Osteocyte (in vitro differentiated cells): ENCODE measurements around the gene MYO3A. TPM values are rescaled to one million over a fixed set of nuclear protein-coding genes. Genes with fewer than 3 reads are reported as not detected.

Experiments
- DNase-seq: peaks from one replicate; pipeline ENCODE4 v3.0.0; 2021; ENCODE audit warnings: mixed read lengths; ENCODE audit not compliant: unreplicated experiment; ENCODE audit errors: extremely low spot score
- H3K27ac Mint-ChIP-seq: one replicate; pipeline ENCODE4 v1.8.0; 2021; ENCODE audit warnings: mild to moderate bottlenecking, mixed read lengths; ENCODE audit not compliant: unreplicated experiment
- H3K27me3 Mint-ChIP-seq: one replicate; pipeline ENCODE4 v1.8.0; 2021; ENCODE audit warnings: mixed read lengths; ENCODE audit not compliant: unreplicated experiment
- H3K36me3 Mint-ChIP-seq: one replicate; pipeline ENCODE4 v1.8.0; 2021; ENCODE audit warnings: mixed read lengths; ENCODE audit not compliant: unreplicated experiment
- H3K4me1 Mint-ChIP-seq: one replicate; pipeline ENCODE4 v1.8.0; 2021; ENCODE audit warnings: mixed read lengths; ENCODE audit not compliant: unreplicated experiment
- H3K4me3 Mint-ChIP-seq: one replicate; pipeline ENCODE4 v1.8.0; 2021; ENCODE audit warnings: mild to moderate bottlenecking, moderate library complexity, mixed read lengths; ENCODE audit not compliant: unreplicated experiment
- H3K9me3 Mint-ChIP-seq: one replicate; pipeline ENCODE4 v1.8.0; 2021; ENCODE audit warnings: mixed read lengths; ENCODE audit not compliant: unreplicated experiment
- CTCF ChIP-seq: fragments of 200-600 bp; sonication (generic); IDR thresholded peaks from 2 replicates; pipeline ENCODE4 v1.5.0; 2021; ENCODE audit warnings: antibody characterized with exemption, mild to moderate bottlenecking, moderate library complexity
- total RNA-seq: library from RNA; stranded (reverse); gene quantifications from 2 replicates; pipeline ENCODE4 v1.2.1, GENCODE V29; 2021

MYO3A gene
- total RNA-seq, 1 donor from 2014 or later: not detected

- no peak for TF ChIP-seq CTCF
- H3K27ac Mint-ChIP-seq: no peak overlapping the region
- no peak overlapping the region for H3K4me3 Mint-ChIP-seq
- H3K27me3 Mint-ChIP-seq: no peaks in the 10 kb centered on the region
- no peak for DNase-seq
- H3K4me1 Mint-ChIP-seq: no peaks in the 10 kb centered on the region
- no peaks in the 10 kb centered on the region for H3K36me3 Mint-ChIP-seq
- peaks cover 4% of the 10 kb centered on the region for H3K9me3 Mint-ChIP-seq
Observed at GRCh38 chr10:26232174-26232573, 298.1 kb downstream of the MYO3A start.

GRCh38 chr10:26235761-26236160 lies 301.7 kb downstream of the MYO3A start:
- Mint-ChIP-seq H3K27ac (no peak overlapping the region), H3K4me1 (no peaks in the 10 kb centered on the region), H3K9me3 (peaks cover 4% of the 10 kb centered on the region), H3K36me3 (no peaks in the 10 kb centered on the region), H3K4me3 (no peak overlapping the region), H3K27me3 (no peaks in the 10 kb centered on the region)
- no peak for DNase-seq
- TF ChIP-seq CTCF: no peak

DNA sequence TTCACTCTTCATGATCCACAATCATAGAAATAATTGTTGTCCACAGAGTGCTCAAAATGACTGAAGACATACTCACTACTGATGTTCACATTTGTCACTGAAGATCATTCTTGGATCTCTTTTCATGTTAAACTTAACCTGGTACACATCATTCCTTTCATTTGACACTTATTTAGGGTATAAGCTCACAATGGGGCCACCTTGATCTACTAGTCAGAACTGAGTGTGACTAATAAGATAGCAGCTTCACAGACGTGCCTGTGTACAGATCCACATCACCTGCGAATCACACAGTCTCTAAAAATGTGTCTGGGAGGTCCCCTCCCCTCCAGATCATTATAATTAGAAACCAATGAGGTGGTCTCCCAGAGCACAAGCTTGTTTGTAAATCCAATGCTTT lies 304.3 kb downstream of the MYO3A start:
- DNase-seq: no peak
- no peaks in the 10 kb centered on the region for H3K36me3 Mint-ChIP-seq
- H3K27me3 Mint-ChIP-seq: no peaks in the 10 kb centered on the region
- H3K27ac Mint-ChIP-seq: no peak overlapping the region
- TF ChIP-seq CTCF: no peak
- no peaks in the 10 kb centered on the region for H3K4me1 Mint-ChIP-seq
- peaks cover 2% of the 10 kb centered on the region for H3K9me3 Mint-ChIP-seq
- no peak overlapping the region for H3K4me3 Mint-ChIP-seq

- Mint-ChIP-seq H3K4me3 (no peak overlapping the region), H3K9me3 (peaks cover 12% of the 10 kb centered on the region), H3K27ac (no peak overlapping the region), H3K4me1 (no peaks in the 10 kb centered on the region), H3K27me3 (no peaks in the 10 kb centered on the region), H3K36me3 (no peaks in the 10 kb centered on the region)
- TF ChIP-seq CTCF: no peak
- no peak for DNase-seq
Observed at GRCh38 chr10:26242706-26243350, 308.8 kb downstream of the MYO3A start.

GRCh38 chr10:26243351-26243720 lies 309.3 kb downstream of the MYO3A start:
- no peak overlapping the region for H3K4me3 Mint-ChIP-seq
- no peak for DNase-seq
- no peaks in the 10 kb centered on the region for H3K36me3 Mint-ChIP-seq
- H3K27ac Mint-ChIP-seq: no peak overlapping the region
- TF ChIP-seq CTCF: no peak
- no peaks in the 10 kb centered on the region for H3K27me3 Mint-ChIP-seq
- no peaks in the 10 kb centered on the region for H3K4me1 Mint-ChIP-seq
- H3K9me3 Mint-ChIP-seq: peaks cover 12% of the 10 kb centered on the region
